ENCODE data around the gene KRR1.
A peak's percentile ranks its signal among the peaks of the same experiment; 100 is the strongest.

KRR1 gene

GRCh38 chr12:75511116-75512048 is at the start of gene KRR1:
KRR1 (minus strand) TSS chr12:75511609; CDS start chr12:75511597, 12 bp downstream.
- DNase-seq = peak; percentile 97

DNA sequence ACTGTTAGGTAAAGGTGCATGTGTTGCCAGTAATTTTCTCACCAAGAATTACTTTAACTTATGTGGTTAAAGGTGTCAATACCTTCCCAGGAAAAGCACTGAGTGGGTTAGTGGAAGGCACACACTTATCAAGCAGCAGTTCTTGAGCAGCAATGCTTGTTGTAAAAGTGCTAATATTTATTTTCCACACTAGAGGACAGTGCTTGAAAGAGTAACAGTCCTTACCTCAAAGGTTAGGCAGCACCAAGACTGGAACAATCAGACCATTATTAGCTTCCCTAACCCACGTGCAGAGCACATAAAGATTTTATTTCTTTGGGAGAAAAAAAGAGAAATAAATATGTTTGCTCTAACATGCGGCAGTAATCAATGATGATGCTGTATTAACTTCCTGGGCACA is 48.8 kb upstream of the KRR1 start:
- no peak for DNase-seq

DNA sequence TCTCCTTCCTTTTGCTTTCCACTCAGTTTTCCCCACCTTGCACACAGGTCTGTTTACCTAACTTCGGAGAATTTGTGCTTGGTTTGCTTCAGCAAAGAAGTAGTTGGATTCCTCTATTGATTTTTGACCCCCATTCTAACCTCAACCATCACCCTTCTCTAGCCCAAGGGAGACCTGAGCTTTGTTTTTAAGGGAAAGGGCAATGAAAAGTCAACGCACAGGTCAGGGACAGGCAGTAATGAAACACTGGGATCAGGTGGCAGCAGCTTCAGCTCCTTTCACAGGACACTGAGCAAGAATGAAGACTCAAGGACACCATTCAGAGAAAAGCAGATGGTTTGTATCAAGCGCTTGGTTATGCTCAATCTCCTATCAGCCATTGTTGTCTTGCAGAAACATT is 46.9 kb upstream of the KRR1 start:
- no peak for DNase-seq

GRCh38 chr12:75556311-75556899 is 45.0 kb upstream of the KRR1 start:
- DNase-seq = no peak

DNA sequence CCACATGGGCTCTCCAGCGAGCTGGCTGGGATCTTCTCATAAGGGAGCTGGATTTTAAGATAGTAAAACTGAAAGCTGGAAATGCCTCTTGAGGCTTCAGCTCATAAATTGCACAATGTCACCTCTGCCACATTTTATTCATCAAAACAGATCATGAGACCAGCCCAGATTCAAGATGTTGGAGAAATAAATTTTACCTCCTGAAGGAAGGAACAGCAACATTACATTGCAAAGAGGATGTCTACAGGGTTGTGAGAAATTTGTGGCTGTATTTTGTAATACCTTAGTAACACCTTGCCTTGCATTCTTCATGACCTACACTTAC is 43.1 kb upstream of the KRR1 start:
- no peak for DNase-seq

DNA sequence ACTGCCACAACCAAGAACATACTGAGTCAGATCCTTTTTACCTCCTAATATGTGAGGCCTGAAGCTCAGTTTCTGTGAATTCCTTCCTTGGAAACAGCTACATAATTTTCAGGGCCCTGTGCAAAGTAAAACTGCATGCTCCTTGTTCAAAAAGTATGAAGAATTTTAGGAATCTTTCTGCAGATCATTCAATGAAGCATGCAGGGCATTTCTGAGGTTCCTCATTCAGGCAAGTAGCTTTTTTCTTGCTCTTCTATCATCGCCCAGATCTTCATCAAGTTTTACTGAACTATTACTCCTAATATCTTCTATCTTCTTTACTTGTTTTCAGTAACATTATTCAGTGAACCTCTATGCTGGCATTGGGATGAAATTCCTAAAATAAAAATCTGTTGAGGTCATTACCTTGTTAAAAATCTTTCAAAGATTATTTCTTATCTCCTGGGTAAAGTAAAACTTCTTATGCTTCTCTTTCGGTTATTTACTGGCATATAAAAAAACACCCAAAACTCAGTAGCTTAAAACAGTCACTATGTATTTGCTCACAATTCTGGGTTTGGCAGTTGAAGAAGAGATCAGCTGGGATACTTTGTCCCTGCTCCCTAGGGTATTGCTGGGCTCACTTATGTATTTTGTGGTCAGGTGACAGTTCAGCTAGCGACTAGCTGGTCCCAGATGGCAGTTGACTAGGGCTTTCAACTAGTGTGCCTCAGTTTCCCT is 42.6 kb upstream of the KRR1 start:
- no peak for DNase-seq

DNA sequence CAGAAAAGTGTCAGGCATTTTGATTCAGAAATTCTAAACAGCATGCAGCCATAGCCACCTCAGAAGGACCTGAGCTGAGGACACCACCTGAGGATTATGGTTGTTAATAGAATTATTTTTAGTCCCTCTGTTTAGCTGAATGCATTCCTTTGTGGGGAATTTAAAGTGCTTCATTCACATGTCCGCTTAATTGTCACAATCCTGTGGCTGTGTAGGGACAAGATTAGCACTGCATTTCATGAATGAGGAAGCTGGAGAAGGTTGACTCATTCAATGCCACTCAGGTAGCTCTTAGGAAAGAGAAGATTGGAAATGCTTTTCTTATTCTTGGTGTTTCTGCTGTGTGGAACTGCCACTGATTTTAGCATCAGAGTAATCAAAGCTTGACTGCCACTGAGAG is 42.0 kb upstream of the KRR1 start:
- no peak for DNase-seq

DNA sequence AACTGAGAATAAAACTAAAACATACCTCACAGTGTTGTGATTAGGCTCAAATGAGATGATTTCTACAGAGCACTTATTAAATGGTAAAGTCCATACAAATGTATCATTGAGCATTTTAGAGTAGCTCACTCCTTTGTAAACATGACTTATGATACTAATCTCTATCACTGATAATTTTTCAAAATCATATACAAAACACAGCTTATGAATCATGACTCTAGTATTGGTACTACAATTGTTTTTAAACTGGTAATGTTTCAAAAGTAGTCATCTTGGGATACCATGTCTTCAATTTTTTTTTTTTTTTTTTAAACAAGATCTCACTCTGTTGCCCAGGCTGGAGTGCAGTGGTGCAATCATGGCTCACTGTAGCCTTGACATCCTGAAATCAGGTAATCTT is 40.1 kb upstream of the KRR1 start:
- no peak for DNase-seq

DNA sequence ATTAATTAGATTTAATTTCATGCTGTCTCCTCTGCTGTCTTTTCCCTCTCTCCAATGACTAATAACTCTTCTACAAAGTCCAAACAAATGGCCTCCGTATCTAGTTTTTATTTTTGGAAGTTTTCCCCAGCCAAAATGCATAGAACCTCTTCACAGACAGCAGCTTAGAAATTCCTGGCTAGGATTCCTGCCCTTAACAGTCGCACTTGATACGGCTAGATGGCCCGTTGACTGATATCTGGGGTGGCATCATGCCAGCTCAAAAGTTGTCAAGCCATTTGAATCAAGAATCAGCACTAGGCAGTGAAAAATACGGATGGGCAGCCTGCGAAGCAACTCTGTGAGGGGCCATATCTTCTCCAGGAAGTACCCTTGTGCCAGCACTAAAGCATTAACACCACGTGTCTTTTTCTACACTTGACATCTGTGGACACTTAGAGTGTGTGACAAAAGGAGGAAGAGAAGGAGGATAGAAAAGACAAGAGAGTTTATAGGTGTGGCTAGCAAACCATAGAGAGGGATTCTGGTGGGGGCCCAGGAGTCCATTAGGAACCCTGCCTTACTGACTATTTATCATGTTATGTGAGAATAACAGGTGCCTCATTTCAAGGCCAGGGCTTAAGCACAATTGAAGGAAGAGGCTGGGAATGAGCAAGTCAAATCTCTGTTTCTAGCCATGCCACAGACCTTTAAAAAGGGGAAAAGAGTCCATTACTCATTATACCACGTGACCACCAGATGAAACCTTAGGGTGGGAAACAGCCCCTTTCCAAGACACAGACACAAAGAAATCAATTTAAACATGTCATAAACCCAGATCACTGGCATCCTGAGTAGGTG is 39.2 kb upstream of the KRR1 start:
- no peak for DNase-seq

GRCh38 chr12:75549989-75550388 is 38.6 kb upstream of the KRR1 start:
- no peak for DNase-seq

DNA sequence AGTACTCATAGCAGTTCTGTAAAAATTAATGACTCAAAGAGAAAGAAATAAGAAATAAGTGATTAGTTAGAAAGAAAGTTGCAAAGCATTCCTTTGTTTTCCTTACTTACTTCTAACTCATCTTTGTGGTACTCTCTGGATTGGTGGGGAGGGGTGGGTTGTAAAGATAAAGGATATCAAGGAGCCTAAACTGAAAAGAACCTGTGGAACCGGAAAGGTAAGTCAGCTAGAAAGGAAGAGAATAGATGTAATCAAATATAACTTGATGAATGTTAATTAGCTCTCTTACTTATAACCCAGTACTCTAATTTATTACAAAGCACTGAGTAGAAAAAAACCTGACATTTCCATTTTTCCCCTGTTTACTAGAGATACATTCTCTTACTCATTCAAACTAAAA is 37.5 kb upstream of the KRR1 start:
- no peak for DNase-seq

DNA sequence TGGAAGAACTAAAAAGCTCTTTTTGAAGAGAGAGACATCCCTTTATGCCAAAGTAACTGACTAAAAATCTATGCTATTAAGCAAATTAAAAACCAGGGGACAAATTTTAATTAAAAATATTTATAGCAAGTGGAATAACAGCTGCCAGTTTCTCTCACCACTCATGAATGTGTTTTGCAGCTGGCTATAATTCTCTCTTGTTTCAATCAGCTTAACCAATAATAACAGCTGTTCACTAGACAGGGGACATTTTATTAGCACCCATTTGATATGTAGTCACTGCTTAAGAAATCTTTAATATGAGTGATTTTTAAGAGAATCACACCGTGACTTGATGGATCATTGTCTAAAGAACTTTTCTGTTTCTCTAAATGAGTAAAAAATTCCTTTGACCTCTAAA is 34.2 kb upstream of the KRR1 start:
- DNase-seq = no peak

GRCh38 chr12:75543529-75543928 is 32.1 kb upstream of the KRR1 start:
- no peak for DNase-seq

DNA sequence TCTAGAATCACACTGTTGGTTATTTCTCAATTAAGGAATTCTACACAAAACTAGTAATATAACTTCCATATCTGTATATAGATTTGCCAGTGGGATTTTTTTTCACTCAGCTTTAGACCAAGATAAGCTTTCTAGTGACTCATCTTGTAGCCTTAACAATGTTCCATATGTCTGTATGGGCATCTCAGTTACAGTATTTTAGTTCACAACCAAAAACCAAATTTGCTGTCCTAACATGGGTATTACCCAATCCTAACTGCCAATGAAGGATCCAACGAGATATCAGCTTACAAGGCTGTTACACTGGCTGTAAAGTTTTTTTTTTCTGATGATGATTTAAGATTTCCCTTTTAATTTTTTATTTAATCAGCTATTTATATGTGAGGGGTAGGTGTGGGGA is 31.5 kb upstream of the KRR1 start:
- no peak for DNase-seq

- no peak for DNase-seq
Measured at GRCh38 chr12:75539889-75540288, 28.5 kb upstream of the KRR1 start.

DNA sequence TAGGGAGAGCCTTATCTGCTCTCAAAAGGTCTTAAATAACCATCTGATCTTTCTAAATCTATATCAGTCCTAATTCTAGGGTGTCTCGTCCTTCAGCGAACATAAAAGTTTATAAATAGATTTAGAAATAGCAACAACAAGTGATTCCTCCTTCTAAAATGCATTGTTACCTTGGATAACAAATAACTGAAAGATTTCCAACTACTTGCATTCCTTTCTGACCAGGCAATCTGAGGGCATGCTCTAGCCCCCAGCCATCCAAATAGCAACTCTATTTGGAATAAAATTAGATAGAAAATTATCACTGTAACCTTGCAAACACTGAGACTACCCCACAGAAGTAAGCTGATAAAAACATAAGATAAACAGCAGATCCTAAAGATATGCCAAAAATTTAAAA is 21.8 kb upstream of the KRR1 start:
- no peak for DNase-seq

GRCh38 chr12:75529826-75530225 is 18.4 kb upstream of the KRR1 start:
- DNase-seq = no peak

DNA sequence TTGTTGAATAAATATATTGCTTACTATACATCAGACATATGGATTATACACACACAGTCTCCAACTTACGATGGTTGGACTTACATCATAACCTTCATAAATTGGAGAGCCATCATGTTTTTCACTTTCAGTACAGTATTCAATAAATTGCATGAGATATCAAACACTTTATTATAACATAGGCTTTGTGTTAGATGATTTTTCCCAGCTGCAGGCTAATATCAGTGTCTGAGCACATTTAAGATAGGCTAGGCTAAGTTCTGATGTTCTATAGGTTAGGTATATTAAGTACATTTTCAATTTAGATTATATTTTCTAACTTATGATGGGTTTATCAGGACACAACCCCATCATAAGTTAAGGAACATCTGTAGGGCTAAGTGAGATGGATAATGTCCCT is 17.9 kb upstream of the KRR1 start:
- no peak for DNase-seq

DNA sequence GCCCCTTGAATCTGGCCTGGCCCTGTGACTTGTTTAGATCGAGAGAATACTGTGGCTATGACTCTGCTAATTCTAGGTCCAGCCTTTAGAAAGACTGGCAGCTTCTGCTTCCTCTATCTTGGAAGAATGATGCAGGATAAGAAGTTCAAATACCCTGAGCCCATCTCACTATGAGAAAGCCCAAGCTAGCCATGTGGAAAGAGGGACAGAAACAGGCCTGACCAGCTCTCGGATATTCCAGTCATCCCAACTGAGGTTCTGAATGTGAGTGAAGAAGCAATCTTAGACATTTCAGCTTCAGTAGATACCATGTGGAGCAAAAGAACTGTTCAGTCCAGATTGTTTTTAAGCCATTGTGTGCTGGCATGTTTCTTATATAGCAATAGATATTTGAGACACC is 17.3 kb upstream of the KRR1 start:
- no peak for DNase-seq

DNA sequence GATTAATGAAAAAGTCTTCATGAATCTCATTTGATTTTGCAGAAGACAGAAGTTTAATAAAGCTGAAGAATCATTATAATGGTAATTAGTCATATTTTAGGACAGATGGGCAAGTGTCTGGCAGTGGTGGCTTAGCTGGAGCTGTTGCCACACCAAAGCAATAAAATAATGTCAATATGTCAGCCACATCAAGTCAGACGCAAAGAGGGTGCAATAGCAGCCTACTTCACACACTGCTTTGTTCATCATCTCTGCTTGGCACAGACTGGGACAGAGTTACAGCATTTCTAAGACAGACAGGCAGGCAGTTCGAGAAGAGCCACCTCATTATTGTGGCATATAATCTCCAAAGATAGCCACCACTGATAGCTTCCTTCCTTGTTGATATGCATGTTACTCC is 16.9 kb upstream of the KRR1 start:
- no peak for DNase-seq

GRCh38 chr12:75526655-75527511 is 15.5 kb upstream of the KRR1 start:
- DNase-seq = peak; percentile 23

DNA sequence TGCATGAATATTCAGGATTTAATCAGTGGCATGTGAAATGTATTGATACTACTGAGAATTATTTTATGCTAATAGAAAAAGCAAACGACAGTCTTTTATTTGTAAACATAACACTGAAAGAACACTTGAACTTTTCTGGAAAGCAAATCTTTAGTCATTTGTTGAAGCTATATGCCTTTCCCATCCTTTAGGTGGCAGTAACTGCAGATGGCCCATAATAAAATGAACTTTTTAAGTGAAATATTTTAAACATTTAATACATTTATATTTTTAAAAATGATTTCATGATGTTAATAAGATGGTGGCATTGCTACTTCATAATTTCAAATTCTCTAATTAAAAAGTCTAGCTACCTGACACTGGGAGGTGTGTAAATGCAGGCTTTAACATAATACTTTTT is 13.9 kb upstream of the KRR1 start:
- no peak for DNase-seq

Measured in right hindlimb (tissue), 1 donor.